Upper lobe of left lung (tissue), 4 donors: ENCODE measurements around the gene RRAD.

Experiments used
- CTCF ChIP-seq, 6 experiments: fragments of 450-650 bp in 4 of 6; fragments of 200-600 bp in 2 of 6; sonication (generic) in 2 of 6; IDR thresholded peaks; one replicate each; pipeline ENCODE4 v1.5.1; 2016 to 2019; ENCODE audit warnings: antibody characterized with exemption in 6 of 6
- EP300 ChIP-seq, 4 donors: sonication (generic); formaldehyde crosslinking; IDR thresholded peaks; one replicate each; pipeline ENCODE4 v1.5.1; 2017; ENCODE audit warnings: antibody characterized with exemption in 4 of 4, control low read depth in 2 of 4
- POLR2A ChIP-seq, 4 donors: fragments of 450-650 bp; IDR thresholded peaks; one replicate each; pipeline ENCODE4 v1.5.1; 2016 to 2017; ENCODE audit warnings: antibody characterized with exemption in 4 of 4, mild to moderate bottlenecking in 2 of 4
- POLR2AphosphoS5 ChIP-seq, 2 donors: sonication (generic); formaldehyde crosslinking; IDR thresholded peaks; one replicate each; pipeline ENCODE4 v1.5.1; 2017; ENCODE audit warnings: antibody characterized with exemption in 2 of 2

GRCh38 chr16:66908116-66908515, 17.2 kb downstream of the RRAD start:
- TF ChIP-seq POLR2AphosphoS5 (IDR thresholded peaks at IDR 0.05) (no peak), CTCF (IDR thresholded peaks at IDR 0.05) (no peak), EP300 (IDR thresholded peaks at IDR 0.05) (no peak), POLR2A (IDR thresholded peaks at IDR 0.05) (no peak)
